Measurements from ENCODE around the gene F12.

F12 gene

DNA sequence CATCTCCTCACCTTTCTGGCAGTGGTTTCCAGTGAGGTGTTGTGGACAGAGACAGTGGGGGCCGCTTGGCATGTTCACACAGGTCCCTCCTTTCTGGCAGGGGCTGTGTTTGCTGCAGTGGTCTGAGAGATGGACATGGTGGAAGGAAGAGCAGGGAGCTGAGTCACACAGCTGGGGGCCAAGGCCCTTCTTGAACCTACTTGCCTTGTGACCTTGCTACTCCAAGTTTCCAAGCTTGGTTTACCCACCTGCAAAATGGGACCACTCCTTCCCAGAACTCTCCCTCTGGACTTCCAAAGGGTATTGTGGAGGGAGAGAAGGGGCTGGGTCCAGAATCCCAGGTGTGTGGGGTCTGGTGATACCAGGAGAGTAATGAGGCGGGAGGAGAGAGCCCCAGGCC lies 4.1 kb downstream of the F12 start:
- Histone ChIP-seq H3K4me2 (ENCODE audit: insufficient read depth, low read length) (no peak overlapping the region), H3K4me3 (ENCODE audit: low read depth in 1 of 2, low read length in 2 of 2) (no peak overlapping the region), H3K79me2 (ENCODE audit: insufficient read depth, low read length) (no peaks in the 10 kb centered on the region), H3K27ac (ENCODE audit: low read length) (no peak overlapping the region), H3K36me3 (ENCODE audit: insufficient read depth, low read length) (no peaks in the 10 kb centered on the region), H4K20me1 (ENCODE audit: insufficient read depth, low read length) (peaks cover 32% of the 10 kb centered on the region), H3K4me1 (ENCODE audit: insufficient read depth, low read length) (peaks cover 19% of the 10 kb centered on the region), H2AFZ (ENCODE audit: low read depth, low read length) (no peak overlapping the region), H3K27me3 (ENCODE audit: insufficient read depth, low read length, poor library complexity) (peaks cover 54% of the 10 kb centered on the region), H3K9me3 (ENCODE audit: insufficient read depth, low read length, severe bottlenecking) (no peaks in the 10 kb centered on the region), H3K9ac (ENCODE audit: low read depth, low read length) (no peak overlapping the region)
- DNase-seq (no peak), ATAC-seq (ENCODE audit: insufficient read depth, low read depth) (no peak)
- no peak for TF ChIP-seq EZH2 (IDR thresholded peaks at IDR 0.05; ENCODE audit: borderline replicate concordance, low read depth, low read length, severe bottlenecking)
- TF ChIP-seq, protein P1, sequence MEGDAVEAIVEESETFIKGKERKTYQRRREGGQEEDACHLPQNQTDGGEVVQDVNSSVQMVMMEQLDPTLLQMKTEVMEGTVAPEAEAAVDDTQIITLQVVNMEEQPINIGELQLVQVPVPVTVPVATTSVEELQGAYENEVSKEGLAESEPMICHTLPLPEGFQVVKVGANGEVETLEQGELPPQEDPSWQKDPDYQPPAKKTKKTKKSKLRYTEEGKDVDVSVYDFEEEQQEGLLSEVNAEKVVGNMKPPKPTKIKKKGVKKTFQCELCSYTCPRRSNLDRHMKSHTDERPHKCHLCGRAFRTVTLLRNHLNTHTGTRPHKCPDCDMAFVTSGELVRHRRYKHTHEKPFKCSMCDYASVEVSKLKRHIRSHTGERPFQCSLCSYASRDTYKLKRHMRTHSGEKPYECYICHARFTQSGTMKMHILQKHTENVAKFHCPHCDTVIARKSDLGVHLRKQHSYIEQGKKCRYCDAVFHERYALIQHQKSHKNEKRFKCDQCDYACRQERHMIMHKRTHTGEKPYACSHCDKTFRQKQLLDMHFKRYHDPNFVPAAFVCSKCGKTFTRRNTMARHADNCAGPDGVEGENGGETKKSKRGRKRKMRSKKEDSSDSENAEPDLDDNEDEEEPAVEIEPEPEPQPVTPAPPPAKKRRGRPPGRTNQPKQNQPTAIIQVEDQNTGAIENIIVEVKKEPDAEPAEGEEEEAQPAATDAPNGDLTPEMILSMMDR (IDR thresholded peaks at IDR 0.05; ENCODE audit: borderline replicate concordance, extremely low read depth, low read length, poor library complexity, severe bottlenecking), result no peak

DNA sequence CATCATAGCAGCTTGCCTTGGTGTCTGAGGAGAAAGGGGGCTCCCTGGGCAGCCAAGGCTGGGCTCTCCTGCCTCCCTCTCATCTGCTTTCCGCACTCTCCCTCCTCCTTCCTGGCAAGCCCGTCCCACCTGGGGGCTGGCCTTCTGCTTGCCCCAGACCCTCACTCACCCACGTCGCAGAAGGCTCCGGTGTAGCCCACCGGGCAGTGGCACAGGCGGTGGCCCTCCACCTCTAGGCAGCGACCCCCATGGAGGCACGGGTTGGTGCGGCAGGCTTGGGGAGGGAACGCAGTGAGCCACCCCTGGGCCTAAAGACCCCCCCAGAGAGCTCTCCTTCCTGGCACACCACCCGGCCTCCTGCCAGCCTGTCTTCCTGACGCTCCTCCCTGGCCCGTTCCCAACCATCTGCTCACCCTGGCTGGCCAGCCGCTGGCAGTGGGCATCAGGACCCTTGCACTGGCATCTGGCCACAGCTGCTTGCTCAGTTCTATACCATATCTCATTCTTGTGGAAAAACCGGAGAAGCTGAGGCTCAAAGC lies 4.7 kb downstream of the F12 start:
- H3K27ac ChIP-seq (ENCODE audit: low read length), result no peak overlapping the region
- H4K20me1 ChIP-seq (ENCODE audit: insufficient read depth, low read length), result peaks cover 32% of the 10 kb centered on the region
- ATAC-seq (ENCODE audit: insufficient read depth, low read depth) (no peak), DNase-seq (no peak)
- peak overlapping the region in 1 of 2 experiments; percentile 47; a peak in 2 of 4 replicates for H3K4me3 ChIP-seq (ENCODE audit: low read depth in 1 of 2, low read length in 2 of 2)
- H3K9me3 ChIP-seq (ENCODE audit: insufficient read depth, low read length, severe bottlenecking), result no peaks in the 10 kb centered on the region
- H3K9ac ChIP-seq (ENCODE audit: low read depth, low read length), result peak overlapping the region; percentile 42; the same call in 1 of the 2 replicates
- peaks cover 54% of the 10 kb centered on the region for H3K27me3 ChIP-seq (ENCODE audit: insufficient read depth, low read length, poor library complexity)
- peaks cover 19% of the 10 kb centered on the region for H3K4me1 ChIP-seq (ENCODE audit: insufficient read depth, low read length)
- TF ChIP-seq, protein P1 (IDR thresholded peaks at IDR 0.05; ENCODE audit: borderline replicate concordance, extremely low read depth, low read length, poor library complexity, severe bottlenecking), result no peak
- no peak for TF ChIP-seq EZH2 (IDR thresholded peaks at IDR 0.05; ENCODE audit: borderline replicate concordance, low read depth, low read length, severe bottlenecking)
- H3K79me2 ChIP-seq (ENCODE audit: insufficient read depth, low read length), result no peaks in the 10 kb centered on the region
- peak overlapping the region; percentile 81 for H3K4me2 ChIP-seq (ENCODE audit: insufficient read depth, low read length)
- H3K36me3 ChIP-seq (ENCODE audit: insufficient read depth, low read length), result no peaks in the 10 kb centered on the region
- H2AFZ ChIP-seq (ENCODE audit: low read depth, low read length), result no peak overlapping the region

DNA sequence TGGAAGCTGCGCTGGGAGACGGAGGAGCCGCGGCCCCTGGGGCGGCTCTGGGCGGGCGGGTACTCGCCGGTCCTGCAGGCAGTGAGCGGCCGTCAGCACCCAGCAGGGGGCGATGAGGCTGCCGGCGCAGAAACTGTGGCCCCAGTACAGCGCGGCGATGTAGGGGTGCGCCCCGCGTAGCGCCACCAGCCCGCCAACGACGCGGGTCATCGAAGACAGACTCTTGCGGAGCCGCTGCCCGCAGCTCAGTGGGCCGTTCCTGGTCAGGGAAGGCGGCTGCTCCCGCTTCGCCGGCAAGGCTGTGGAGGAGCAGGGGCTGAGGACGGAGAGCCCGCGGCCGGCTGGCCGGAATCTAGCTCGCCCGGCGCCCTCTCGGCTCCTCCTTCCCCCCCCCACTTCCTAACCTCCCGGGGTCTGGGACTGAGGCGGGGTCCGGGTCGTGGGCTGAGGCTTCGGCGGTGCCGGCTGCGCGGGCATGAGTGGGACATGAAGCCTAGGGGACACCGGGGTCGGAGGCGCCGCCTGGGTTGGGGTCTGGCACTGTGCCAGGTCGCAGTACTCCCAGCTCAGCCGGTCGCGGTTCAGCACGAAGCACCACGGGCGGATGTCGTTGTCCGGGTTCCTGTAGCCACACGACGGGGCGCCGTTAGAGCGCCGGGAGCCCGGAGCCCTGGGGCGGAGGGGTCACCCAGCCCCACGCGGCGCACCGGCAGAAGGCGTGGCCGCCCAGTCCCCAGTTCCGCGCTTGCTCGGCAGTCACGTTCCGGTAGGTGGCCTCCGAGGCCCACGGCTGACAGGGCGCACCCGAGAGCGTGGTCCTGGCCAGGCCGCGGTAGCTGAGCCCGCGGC lies 5.3 kb downstream of the F12 start:
- Histone ChIP-seq H3K27me3 (ENCODE audit: insufficient read depth, low read length, poor library complexity) (peaks cover 54% of the 10 kb centered on the region), H3K79me2 (ENCODE audit: insufficient read depth, low read length) (no peaks in the 10 kb centered on the region), H2AFZ (ENCODE audit: low read depth, low read length) (peak overlapping the region; percentile 47; the same call in 1 of the 2 replicates), H3K4me2 (ENCODE audit: insufficient read depth, low read length) (peak overlapping the region; percentile 81), H4K20me1 (ENCODE audit: insufficient read depth, low read length) (peaks cover 32% of the 10 kb centered on the region), H3K9me3 (ENCODE audit: insufficient read depth, low read length, severe bottlenecking) (no peaks in the 10 kb centered on the region), H3K9ac (ENCODE audit: low read depth, low read length) (peak overlapping the region; percentile 42; the same call in 1 of the 2 replicates), H3K4me3 (ENCODE audit: low read depth in 1 of 2, low read length in 2 of 2) (peak overlapping the region in 1 of 2 experiments; percentile 47; a peak in 2 of 4 replicates), H3K4me1 (ENCODE audit: insufficient read depth, low read length) (peaks cover 19% of the 10 kb centered on the region), H3K27ac (ENCODE audit: low read length) (no peak overlapping the region), H3K36me3 (ENCODE audit: insufficient read depth, low read length) (no peaks in the 10 kb centered on the region)
- peak; percentile 94 for TF ChIP-seq EZH2 (IDR thresholded peaks at IDR 0.05; ENCODE audit: borderline replicate concordance, low read depth, low read length, severe bottlenecking)
- TF ChIP-seq, protein P1 (IDR thresholded peaks at IDR 0.05; ENCODE audit: borderline replicate concordance, extremely low read depth, low read length, poor library complexity, severe bottlenecking), result peak; percentile 69
- DNase-seq, result peak; percentile 75
- peak; percentile 85 for ATAC-seq (ENCODE audit: insufficient read depth, low read depth)
